ENCODE data around the gene ZFP62. TPM values are rescaled to one million over a fixed set of nuclear protein-coding genes. Genes with fewer than 3 reads are reported as not detected.

The ZFP62 gene
- total RNA-seq, 2 experiments from 2014 or later = 17.9 to 20.5 TPM

Other genes with a start within 250 kb of the ZFP62 start
- 1 to 10 TPM; 1.4 to 2.0 TPM for gene FLT4, start 211.7 kb downstream of the ZFP62 start, total RNA-seq
- gene OR2Y1, start 121.2 kb downstream of the ZFP62 start, total RNA-seq = not detected
- gene MGAT1, start 58.5 kb downstream of the ZFP62 start, total RNA-seq = 100 to 1,000 TPM; 101 to 106 TPM
- not detected for gene BTNL8, start 37.9 kb upstream of the ZFP62 start, total RNA-seq
- gene BTNL3, start 127.6 kb upstream of the ZFP62 start, total RNA-seq = not detected
- gene BTNL9, start 179.0 kb upstream of the ZFP62 start, total RNA-seq = not detected